ENCODE measurements around the gene MXRA7.
A peak's percentile ranks its signal among the peaks of the same experiment; 100 is the strongest.

Gene MXRA7

DNA sequence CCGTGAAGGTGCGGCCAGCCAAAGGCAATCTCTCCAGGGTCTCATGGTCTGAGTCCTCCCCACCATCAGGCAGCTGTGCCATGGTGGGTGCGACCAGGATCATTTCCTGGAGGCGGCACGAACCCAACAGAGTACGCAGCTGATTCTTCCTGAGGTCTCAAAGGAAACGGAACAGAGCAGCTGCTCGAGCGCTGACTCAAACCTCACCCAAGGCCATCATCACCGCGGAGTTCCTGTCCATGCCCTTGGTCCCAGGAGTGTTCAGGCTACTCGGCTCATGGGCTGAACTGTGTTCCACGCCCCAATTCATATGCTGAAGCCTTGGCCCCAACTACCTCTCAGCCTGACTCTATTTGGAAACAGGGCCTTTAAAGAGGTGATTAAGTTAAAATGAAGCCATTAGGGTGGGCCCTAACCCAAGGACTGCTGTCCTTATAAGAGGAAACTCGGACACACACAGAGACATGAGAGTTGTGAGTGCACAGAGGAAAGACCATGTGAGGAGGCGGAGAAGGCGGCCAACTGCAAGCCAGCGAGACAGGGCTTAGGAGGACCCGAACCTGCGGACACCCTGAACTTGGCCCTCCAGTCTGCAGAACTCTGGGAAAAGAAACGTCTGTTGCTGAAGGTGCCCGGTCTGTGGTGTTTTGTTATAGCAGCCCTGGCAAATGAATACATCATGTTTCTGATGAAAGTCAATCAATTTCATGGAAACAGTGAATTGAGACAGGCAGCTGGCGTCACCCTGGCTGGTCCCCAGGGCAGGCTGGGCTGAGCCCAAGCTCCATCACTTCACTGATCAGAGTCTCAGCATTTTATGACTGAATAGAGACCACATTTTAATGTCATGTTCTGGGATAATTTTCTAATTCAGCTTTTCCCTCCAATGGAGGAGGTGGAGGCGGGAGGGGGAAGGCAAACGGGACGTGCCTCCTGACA lies 13.7 kb downstream of the MXRA7 start:
- DNase-seq (ENCODE audit: low spot score), result no peak

DNA sequence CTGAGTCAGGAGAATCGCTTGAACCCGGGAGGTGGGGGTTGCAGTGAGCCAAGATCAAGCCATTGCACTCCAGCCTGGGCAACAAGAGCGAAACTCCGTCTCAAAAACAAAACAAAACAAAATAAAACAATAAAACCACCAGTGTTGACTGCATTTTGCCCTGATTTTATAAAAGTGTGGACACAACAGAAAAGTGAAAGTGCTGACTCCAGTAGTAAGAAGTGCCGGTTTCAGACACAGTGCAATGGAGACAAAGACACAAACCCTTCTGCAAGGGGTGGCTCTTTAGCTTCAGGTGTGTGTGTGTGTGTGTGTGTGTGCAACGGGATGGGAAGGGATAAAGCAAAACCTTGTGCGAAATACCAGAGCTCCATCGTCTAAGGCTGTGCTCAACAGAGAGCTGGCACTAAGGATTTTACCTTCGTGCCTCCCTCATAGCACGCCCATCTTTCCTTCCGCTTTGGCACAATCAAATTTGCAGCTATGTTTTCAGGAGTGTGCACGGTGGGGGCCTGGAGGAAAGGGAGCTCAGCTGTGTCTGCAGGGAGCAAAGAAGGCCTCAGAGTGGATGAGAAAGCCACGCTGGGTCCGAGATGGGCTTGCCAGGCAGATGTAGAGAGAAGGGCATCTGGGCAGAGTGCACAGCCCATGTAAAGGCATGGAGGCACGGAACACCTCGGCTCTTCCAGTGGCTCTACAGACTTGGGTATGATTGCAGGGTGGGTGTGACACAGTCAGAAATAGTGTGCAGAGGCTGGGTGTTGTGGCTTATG lies 15.5 kb downstream of the MXRA7 start:
- no peak for DNase-seq (ENCODE audit: low spot score)

DNA sequence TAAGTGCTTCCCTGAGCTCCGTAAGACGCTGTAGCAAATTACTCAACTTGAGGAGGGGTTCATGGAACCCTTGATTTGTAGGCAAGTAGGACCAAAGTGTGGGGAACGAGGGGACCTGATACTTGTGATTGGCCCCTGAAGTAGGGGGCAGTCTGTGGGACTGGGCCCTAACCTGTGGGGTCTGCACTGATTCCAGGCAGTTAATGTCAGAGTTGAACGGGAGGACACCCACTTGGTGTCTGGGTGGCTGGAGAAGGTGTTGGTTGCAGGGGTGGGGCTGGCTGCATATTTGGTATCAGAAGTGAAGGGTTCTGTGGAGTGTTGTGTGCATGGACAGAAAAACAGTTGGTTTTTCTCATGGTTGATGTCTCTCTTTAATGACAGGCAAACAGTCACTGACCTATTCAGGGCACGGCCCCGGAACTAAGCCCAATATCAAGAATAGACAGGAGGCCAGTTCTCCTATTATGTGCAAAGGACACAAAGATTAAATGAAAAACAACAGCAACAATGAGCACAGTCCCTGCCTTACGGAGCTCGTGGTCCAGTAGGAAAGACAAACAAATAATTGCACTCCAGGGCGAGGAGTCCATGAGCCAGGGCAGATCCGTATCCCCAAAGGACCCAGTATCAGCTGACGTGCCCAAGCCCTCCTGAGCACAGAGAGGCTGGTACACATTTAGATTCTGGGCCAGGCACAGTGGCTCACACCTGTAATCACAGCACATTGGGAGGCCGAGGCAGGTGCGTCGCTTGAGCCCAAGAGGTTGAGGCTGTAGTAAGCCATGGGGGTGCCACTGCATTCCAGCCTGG lies 19.2 kb downstream of the MXRA7 start:
- no peak for DNase-seq (ENCODE audit: low spot score)

DNA sequence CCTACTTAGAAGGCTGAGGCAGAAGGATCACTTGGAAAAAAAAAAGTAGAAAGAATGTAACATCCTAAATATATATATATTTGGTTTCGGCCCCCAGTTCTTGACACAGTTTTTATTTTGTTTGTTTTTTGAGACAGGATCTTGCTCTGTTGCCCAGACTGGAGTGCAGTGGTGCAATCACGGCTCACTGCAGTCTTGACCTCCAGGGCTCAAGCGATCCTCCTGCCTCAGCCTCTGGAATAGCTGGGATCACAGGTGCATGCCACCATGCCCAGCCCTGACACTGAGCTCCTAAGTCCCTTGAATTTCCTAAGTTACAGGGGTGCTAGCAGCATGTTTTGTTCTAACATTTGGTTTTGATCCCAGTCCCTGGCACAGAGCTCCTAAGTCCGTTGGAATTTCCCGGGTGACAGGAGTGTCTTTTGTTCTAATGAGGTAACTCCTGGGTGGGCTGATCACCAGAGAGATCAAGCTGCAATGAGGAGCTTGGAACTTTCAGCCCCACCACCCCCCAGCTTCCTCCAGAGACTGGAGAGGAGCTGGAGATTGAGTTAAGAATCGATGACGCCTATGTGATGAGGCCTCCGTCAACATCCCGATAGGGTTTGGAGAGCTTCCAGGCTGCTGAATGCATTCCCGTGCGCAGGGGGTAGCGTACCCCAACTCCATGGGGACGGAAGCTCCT lies 20.0 kb downstream of the MXRA7 start:
- DNase-seq (ENCODE audit: low spot score), result no peak

DNA sequence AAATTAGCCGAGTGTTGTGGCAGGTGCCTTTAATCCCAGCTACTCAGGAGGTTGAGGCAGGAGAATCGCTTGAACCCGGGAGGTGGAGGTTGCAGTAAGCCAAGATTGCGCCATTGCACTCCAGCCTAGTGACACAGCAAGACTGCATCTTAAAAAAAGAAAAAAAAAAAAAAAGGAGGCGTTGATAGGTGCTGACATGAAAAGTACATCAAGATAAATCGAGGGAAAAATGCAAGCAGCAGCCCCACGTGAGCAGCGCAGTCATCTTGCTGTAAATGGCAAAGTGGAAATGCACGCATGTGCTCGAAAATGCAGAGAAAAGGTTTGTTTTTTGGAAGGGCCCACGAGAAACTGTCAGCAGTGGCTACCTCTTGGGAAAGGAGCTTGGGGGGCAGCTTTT lies 20.9 kb downstream of the MXRA7 start:
- DNase-seq (ENCODE audit: low spot score), result no peak

DNA sequence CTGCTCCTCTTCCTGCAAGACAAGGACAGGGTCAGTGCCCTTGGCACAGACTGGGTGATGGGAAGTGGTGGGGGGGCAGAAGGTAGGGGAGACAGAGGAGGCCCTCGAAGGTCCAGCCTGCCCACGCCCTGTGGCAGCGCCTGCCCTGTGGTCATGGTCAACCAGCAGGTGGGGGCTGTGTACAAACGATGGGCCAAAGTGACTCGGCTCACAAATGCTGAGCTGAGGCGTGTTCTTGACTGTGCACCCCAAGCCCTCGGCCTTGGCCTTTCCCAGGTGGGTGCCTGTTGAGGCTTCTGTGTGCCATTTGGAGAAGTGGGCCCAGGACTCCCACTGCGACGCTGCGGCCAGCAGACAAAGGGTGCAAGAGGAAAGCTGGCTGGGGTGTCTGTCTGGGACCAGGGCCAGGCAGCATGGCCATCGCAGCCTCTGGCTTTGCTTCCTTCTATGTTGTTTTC lies 22.6 kb downstream of the MXRA7 start:
- DNase-seq (ENCODE audit: low spot score), result no peak

DNA sequence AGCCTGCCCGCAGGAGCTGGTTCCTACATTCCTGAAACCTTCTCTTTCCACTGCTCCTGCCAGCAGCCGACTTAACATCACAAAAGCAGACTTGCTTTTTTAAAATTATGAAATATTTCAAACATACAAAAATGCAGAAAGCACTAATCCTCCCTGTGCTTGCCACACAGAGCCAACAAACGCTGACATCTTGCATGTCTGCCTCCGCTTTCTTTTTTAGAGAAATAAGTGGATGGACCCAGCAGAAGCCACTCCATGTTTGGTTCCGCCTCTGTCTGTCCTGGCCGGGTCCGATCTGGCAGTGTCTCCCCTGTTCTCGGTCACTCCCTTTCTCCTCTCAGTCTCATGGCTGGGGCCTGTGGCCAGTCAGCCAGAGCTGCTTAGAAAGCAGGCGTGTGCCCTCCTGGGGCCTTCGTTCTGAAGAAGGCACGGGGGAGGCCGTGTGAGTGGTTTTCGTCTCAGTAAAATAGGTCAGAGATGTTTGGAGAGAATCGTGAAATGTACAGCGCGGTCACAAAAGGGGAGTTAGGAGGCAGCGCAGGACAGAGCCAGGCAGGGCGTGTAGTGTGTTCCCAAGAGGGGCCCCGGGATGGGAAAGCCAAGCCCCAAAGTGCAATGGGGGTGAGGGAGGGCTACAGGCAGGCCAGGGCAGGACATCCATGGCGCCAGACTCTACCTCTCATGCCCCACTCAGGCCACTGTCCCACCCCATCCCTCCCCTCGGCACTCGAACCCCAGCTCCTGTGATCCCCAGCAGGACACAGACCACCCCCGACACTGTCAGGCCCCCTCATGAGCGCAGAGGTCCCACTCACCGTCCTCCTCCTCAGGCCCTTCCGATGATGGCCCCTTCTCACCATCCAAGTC lies 23.2 kb downstream of the MXRA7 start:
- no peak for DNase-seq (ENCODE audit: low spot score)

DNA sequence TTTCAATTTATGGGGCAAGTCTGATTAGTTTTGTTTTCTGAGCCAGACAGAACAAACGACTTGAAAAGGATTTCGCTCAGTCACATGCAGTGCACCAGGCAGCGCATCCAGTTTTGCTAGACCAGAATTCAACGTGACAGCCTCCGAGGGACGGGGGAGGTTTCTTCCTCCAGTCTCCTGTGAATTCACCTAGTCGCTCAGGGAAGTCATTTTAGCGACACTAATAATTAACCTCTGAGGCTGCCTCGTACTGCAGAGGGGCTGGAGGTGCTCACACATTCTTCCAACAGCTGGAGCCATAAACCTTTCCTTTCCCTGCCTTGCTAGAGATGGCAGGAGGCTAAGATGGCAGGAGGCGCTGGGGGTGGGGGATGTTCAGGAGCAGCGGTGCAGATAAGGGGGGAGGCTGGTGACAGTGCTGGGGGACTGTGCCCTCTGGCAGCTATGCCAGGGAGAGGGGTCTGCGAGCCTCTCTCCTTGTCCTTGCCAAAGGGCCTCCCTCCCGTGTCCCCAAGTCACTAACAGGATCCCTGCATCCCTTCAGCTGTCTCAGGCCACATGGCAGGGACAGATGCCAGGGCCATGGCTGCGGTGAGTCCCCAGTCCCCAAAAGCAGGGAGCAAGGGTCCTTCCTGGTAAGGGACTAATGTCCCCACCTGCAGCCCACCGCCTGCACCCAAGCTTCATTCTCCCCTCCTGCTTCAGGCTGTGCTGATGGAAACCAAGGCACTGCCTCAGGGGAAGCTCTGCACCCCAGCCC lies 24.0 kb downstream of the MXRA7 start:
- no peak for DNase-seq (ENCODE audit: low spot score)

DNA sequence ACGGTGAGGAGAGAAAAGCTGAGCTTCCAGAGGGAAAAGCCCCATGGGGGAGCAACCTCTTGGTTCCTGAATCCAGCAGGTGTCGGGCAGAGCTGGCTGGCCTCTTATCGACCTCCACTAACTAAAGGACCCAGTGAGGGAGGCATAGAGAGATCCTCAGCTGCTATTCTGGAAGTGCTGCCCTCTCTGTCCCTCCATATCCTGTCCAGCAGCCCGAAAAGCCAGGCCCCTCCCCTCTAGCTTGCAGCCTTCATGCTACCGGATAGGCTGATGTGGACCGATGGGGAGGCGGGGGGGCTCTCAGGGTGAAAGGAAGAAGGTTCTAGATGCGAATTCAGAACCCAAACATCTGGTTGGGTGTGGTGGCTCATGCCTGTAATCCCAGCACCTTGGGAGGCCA lies 24.9 kb downstream of the MXRA7 start:
- no peak for DNase-seq (ENCODE audit: low spot score)

DNA sequence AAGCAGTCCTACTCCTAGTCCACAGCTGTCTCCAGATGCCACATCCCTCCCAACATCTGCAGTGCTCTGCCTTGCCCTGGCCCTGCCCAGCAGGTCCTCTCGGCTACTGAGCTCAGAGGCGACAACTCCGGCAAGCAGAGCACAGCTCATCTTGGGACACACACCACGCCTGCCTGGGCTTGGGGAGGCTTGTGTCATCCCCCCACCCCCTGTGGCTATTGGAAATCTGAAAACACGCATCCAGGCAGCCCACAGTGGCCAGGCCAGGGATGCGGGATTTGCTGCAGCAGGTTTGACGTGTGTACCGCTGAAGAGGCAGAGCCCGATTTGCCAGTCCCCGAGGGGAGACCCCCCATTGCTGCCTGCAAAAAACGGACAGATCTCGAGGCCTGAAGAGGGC lies 25.4 kb downstream of the MXRA7 start:
- no peak for DNase-seq (ENCODE audit: low spot score)

DNA sequence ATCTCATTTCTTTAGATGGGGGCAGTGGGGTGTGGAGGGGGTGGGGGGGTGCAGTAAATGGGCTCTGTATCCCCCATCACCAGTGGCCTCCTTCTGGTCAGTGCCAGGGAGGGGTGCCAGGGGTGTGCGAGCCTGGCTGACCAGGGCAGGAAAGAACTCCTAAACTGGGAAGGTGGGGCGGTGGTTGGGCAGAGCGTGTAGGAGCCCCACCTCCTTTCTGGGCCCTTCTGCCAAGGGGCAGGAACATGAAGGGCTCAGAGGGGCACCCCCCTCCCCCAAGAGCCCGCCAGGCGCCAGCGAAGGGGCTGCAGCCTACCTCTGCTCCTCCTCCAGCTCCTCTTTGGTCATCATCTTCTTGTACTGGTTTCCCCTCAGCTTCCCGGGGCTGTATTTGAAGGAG lies 26.0 kb downstream of the MXRA7 start:
- no peak for DNase-seq (ENCODE audit: low spot score)

DNA sequence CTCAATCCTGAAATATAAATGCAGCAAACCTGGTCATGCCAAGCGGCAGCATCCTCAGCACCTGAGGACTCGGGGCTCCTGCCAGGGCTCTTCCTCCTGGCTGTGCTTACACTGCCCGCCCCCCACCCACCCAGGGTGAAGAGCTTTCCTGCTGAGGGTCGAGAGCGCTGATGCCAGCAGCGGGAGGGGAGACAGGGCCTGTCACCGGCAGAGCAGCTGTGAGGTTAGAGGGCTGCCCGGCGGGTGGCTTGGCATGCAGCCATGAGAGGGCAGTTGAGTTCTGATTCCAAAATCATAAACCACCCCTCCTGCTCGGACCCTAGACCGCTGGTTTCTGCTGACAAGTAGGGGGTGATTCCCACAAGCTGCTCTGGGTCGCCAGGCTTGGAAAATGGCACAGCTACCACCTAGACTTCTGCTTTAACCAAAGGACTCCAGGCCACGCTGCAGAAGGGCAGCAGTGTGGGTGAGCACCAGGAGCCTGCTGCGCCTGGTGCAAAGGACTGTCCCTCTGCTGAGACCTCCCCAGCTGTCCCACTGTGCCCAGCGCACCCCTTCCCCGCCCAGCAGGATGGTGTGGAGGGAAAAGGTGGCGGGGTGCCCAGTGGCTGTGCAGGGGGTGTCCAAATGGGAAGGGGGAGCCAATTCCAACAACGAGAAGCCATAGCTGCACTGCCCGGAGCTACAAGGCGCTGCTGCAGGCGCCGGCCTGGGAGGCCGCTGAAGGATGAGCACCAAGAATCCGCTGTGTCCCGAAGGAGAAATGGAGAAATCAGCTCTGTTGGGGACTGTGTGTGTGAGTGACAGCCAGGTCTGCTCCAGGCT lies 26.6 kb downstream of the MXRA7 start:
- DNase-seq (ENCODE audit: low spot score), result no peak

DNA sequence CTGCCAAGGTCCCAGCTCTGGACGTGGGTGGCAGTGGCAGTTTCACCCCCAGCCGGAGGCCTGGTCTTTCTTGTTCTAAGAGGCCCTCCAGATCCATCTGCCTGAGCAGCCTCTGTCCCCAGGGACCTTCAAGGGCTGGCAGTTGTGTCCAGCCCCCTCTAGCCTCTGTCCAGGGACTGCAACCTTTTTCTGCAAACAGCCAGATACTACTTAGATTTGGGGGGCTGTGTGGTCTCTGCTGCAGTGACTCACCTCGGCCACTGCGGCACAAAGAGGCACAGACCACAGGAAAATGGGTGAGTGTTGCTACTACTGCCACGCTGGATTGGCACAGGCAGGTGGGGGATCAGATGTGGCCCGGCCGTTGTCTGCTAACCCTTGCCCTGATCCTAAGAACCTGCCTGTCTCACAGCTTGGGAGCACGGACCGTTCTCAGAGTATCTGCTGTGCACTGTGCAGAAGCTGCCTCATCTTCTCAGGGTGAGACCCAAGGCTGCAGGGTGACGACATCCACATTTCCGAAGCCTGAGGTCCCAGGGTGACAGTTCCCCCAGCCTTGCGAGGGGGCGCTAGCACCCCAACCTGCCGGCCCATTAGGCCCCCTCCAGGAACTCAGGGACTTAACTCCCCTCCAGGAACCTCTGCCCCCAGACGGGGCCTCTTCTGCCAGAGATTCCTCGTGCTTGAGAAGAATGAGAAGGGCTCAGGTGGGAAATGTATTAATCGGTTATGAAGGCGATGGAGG lies 27.6 kb downstream of the MXRA7 start:
- no peak for DNase-seq (ENCODE audit: low spot score)

DNA sequence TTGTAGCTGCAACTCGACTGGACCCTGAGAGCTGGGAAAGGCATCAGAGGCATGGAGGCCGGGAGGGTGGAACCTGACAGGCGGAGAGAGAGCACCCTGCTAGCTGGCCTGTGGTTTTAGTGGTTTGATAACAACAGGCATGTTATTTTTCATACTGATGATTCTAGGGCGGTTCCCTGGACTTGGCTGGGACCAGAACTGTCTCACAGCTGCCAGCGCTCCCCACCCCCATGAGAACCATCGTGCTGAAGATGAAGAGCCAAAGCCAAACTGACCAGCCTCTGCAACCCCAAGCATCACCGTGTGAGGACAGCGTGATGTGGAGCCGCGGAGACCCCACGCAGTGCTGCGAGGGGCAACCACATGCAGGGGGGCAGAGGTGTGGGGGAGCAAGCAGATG lies 28.5 kb downstream of the MXRA7 start:
- no peak for DNase-seq (ENCODE audit: low spot score)

DNA sequence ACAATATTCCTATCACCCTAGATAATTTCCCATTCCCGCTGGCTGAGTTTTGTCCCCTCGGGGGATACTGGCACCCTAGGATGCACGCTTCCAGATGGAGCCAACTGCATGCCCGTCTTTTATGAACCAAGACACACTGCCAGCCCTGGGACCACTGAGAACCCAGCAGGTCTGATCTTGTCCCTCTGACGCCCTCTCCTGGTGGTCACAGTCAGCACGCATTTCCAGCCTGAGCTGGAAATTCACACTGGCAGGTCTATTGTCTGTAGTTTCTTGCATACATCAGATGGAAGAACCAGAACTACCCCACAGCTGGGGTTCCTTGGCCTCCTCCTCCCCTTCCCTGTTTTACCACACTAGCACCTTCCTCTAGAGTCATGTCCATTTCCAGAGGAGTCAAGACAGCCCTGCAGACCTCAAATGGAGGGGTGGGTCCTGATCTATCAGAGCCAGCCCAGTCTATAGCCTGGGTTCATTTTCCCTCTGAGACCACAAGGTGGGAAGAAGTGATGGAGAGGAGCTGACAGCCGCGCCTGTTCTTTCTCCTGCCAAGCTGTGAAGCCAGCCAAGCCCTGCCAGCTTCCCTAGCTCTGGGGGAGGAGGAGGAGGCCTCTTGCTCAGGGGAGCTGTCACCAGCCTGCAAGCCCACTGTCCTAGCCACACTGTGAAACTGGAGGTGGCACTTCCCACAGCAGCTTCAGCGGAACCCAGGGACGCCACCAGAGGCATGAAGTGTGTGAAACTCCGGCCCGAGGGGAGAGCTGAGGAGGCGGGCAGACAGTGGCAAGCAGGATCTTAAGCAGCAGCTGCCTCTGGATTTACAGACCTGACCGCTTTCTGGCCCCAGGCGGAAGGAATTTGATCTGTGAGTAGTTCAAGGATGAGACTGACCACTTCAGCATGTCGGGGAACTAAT lies 29.3 kb downstream of the MXRA7 start:
- peak; percentile 84 for DNase-seq (ENCODE audit: low spot score)

DNA sequence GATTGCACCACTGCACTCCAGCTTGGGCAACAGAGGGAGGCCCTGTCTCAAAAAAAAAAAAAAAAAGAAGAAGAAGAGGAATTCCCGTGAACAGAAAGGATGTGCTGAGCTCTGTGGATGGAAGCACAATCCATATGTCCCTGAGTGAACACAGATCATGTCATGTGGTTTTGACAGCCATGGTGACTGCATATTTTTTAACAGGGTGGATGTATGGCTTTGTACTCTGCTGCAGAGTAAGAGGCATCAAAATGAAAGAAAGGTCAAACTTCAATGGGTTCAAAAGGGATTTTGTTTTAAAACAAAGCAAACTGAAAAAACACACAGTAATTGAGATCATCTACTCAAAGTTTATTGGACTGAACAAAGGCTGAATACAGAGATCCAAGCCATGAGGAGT lies 31.5 kb downstream of the MXRA7 start:
- DNase-seq (ENCODE audit: low spot score), result no peak

DNA sequence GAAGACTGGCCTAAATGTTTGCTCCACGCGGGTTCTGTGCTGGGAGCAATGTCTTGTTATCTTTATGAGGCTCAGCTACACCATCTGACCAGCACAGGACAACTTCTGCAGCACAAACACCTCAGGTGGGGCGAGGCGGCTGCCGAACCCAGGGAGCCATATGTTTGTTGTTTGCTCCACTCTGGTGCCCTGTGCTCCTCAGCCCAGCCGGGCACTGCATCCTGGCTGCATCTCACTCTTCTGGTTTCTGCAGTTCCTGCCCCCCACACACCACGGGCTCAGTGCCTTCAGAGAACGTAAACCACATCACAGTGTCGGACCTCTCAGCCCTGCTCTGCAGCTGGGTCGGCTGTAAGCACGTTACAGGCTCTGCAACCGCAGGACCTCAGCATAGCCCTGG lies 32.4 kb downstream of the MXRA7 start:
- no peak for DNase-seq (ENCODE audit: low spot score)
